OCI-LY3 (cell line): ENCODE results near the gene CHST8.

Experiments used
- EZH2phosphoT487 ChIP-seq: fragments of 200-600 bp; shearing (Covaris generic); IDR thresholded peaks from 2 replicates; pipeline ENCODE4 v1.6.1; 2018; ENCODE audit warnings: antibody characterized with exemption, mixed run types, low read depth
- TF ChIP-seq, protein P1 (sequence below): fragments of 200-600, 300-600 bp; sonication (generic); IDR thresholded peaks from 2 replicates; pipeline ENCODE4 v1.5.1; 2014; ENCODE audit warnings: antibody characterized with exemption, low read length, low read depth

DNA sequence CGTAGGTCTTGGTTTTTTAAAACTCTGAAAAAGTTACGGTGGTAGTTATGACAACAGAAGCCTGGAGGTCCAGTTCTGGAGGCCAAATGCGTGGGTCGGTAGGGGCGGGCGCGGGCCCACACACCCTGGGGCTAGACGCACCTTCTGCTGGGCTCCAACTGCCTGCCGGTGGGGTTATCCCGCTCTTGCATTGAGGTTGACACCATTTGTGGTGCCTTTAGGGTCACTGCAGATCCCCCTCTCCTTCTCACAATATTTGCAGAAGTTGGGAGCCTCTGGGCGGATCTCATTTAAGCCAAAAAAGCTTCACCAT, 81.6 kb downstream of the CHST8 start:
- TF ChIP-seq, protein P1, sequence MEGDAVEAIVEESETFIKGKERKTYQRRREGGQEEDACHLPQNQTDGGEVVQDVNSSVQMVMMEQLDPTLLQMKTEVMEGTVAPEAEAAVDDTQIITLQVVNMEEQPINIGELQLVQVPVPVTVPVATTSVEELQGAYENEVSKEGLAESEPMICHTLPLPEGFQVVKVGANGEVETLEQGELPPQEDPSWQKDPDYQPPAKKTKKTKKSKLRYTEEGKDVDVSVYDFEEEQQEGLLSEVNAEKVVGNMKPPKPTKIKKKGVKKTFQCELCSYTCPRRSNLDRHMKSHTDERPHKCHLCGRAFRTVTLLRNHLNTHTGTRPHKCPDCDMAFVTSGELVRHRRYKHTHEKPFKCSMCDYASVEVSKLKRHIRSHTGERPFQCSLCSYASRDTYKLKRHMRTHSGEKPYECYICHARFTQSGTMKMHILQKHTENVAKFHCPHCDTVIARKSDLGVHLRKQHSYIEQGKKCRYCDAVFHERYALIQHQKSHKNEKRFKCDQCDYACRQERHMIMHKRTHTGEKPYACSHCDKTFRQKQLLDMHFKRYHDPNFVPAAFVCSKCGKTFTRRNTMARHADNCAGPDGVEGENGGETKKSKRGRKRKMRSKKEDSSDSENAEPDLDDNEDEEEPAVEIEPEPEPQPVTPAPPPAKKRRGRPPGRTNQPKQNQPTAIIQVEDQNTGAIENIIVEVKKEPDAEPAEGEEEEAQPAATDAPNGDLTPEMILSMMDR = no peak
- no peak for TF ChIP-seq EZH2phosphoT487
